ENCODE results near the gene SLC24A4. TPM values are rescaled to one million over a fixed set of nuclear protein-coding genes. Genes with fewer than 3 reads are reported as not detected.

Gene SLC24A4
- total RNA-seq, 1 experiment from 2014 or later, result not detected

DNA sequence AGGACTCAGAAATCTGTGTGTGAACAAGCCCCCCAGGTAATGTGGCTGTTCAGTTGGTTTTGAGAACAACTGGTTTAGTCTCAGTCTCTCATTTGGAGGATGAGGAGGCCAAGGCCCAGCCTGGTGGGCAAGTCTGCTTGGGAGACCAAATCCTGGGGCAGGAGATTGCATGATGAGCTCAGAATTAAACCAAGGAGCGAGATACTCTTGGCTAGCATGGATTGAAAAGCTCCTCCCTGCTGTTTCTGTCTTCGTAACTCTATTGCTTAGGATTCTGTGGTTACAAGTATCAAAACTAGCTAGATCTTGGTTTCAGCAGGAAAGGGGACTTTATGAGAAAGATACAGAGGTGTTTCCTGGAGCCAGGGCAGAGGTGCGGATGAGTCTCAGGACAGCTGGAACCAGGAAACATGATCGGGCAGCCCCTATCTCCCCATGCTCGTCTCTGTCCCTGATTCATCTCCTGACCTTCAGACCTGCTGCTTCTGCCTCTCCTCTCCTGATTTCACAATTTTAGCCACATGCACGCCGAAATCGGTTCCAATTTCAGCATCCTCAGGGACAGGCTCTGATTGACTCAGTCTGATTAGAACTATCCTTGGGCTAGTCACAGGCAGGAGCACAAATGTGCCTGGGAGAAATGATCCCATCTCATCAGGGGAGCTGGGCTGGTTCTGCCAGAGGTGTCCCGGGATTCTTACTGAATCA, 150.4 kb downstream of the SLC24A4 start:
- H3K79me2 ChIP-seq (ENCODE audit: low read length), result no peaks in the 10 kb centered on the region
- no peak overlapping the region for H3K27ac ChIP-seq (ENCODE audit: low read length)
- ATAC-seq, result no peak

DNA sequence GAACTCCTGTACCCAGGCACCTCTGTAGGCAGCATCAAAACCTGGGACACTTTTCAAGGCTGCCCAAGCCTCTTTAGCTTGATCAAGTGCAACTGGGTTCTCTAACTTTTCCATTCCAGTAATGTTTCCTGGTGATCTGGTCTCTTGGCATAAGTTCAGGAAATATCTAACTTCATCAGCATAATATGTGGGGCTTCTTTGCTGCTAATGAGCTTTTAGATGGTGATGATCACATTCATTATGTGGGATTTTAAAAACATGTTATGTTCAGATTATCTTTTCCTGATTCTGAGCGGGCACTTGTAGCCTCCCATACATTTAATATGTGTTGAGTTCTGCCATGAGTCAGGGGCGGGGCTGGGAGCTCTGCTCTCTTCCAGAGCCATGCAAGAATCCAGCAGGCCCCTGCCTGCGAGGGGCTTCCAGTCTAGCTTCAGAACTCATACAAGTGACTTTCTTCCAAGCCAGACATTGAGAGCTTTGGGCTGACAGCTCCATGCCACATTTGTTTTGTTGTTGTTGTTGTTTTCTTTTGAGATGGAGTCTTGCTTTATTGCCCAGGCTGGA, 151.1 kb downstream of the SLC24A4 start:
- TF ChIP-seq EZH2phosphoT487 (IDR thresholded peaks at IDR 0.05; ENCODE audit: borderline replicate concordance, low read length) (no peak), EZH2 (IDR thresholded peaks at IDR 0.05; ENCODE audit: low read length, unreplicated experiment) (no peak)
- TF ChIP-seq, protein P1, sequence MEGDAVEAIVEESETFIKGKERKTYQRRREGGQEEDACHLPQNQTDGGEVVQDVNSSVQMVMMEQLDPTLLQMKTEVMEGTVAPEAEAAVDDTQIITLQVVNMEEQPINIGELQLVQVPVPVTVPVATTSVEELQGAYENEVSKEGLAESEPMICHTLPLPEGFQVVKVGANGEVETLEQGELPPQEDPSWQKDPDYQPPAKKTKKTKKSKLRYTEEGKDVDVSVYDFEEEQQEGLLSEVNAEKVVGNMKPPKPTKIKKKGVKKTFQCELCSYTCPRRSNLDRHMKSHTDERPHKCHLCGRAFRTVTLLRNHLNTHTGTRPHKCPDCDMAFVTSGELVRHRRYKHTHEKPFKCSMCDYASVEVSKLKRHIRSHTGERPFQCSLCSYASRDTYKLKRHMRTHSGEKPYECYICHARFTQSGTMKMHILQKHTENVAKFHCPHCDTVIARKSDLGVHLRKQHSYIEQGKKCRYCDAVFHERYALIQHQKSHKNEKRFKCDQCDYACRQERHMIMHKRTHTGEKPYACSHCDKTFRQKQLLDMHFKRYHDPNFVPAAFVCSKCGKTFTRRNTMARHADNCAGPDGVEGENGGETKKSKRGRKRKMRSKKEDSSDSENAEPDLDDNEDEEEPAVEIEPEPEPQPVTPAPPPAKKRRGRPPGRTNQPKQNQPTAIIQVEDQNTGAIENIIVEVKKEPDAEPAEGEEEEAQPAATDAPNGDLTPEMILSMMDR (conservative IDR thresholded peaks at IDR 0.05; ENCODE audit: low read depth, low read length), result no peak
- H3K4me3 ChIP-seq (ENCODE audit: low read length), result no peak overlapping the region
- no peak overlapping the region for H3K4me2 ChIP-seq (ENCODE audit: low read length)
- ChIA-PET CTCF (no interaction called here), POLR2A (ENCODE audit: unreplicated experiment) (no interaction called here)
- H3K9me3 ChIP-seq (ENCODE audit: low read length), result no peaks in the 10 kb centered on the region
- H2AFZ ChIP-seq (ENCODE audit: low read length), result no peak overlapping the region
- H4K20me1 ChIP-seq (ENCODE audit: low read length), result no peaks in the 10 kb centered on the region
- H3K79me2 ChIP-seq (ENCODE audit: low read length), result no peaks in the 10 kb centered on the region
- H3K9me2 ChIP-seq (replicated peaks; ENCODE audit: low read length), result no peaks in the 10 kb centered on the region
- H3F3A ChIP-seq (ENCODE audit: low read length, unreplicated experiment), result no peaks in the 10 kb centered on the region
- no peaks in the 10 kb centered on the region for H3K36me3 ChIP-seq (ENCODE audit: low read depth, low read length)
- intact Hi-C loops (cut with micrococcal nuclease), result no loop called here
- H3K4me1 ChIP-seq (ENCODE audit: insufficient read depth, low read length), result peaks cover 25% of the 10 kb centered on the region
- ATAC-seq (no peak), DNase-seq (no peak)
- H3K27ac ChIP-seq (ENCODE audit: low read length), result no peak overlapping the region
- no peak overlapping the region for H3K9ac ChIP-seq (ENCODE audit: low read length)
- H3K27me3 ChIP-seq (ENCODE audit: low read length), result no peaks in the 10 kb centered on the region
- BruUV-seq (replicated peaks), result no TSS peak

More for the DNA sequence above, 150.4 kb downstream of the SLC24A4 start:
- Histone ChIP-seq H3K27me3 (ENCODE audit: low read length) (no peaks in the 10 kb centered on the region), H3K36me3 (ENCODE audit: low read depth, low read length) (no peaks in the 10 kb centered on the region), H3K9ac (ENCODE audit: low read length) (no peak overlapping the region), H2AFZ (ENCODE audit: low read length) (no peak overlapping the region), H3K9me2 (replicated peaks; ENCODE audit: low read length) (no peaks in the 10 kb centered on the region), H3K4me1 (ENCODE audit: insufficient read depth, low read length) (peaks cover 25% of the 10 kb centered on the region), H3F3A (ENCODE audit: low read length, unreplicated experiment) (no peaks in the 10 kb centered on the region), H4K20me1 (ENCODE audit: low read length) (no peaks in the 10 kb centered on the region), H3K9me3 (ENCODE audit: low read length) (no peaks in the 10 kb centered on the region), H3K4me2 (ENCODE audit: low read length) (no peak overlapping the region), H3K4me3 (ENCODE audit: low read length) (no peak overlapping the region)
- CTCF ChIA-PET, result no interaction called here
- DNase-seq, result no peak
- POLR2A ChIA-PET (ENCODE audit: unreplicated experiment), result no interaction called here
- intact Hi-C loops (cut with micrococcal nuclease), result no loop called here
- BruUV-seq (replicated peaks), result no TSS peak
- TF ChIP-seq, protein P1 (conservative IDR thresholded peaks at IDR 0.05; ENCODE audit: low read depth, low read length), result no peak
- TF ChIP-seq EZH2 (IDR thresholded peaks at IDR 0.05; ENCODE audit: low read length, unreplicated experiment), result no peak
- no peak for TF ChIP-seq EZH2phosphoT487 (IDR thresholded peaks at IDR 0.05; ENCODE audit: borderline replicate concordance, low read length)

DNA sequence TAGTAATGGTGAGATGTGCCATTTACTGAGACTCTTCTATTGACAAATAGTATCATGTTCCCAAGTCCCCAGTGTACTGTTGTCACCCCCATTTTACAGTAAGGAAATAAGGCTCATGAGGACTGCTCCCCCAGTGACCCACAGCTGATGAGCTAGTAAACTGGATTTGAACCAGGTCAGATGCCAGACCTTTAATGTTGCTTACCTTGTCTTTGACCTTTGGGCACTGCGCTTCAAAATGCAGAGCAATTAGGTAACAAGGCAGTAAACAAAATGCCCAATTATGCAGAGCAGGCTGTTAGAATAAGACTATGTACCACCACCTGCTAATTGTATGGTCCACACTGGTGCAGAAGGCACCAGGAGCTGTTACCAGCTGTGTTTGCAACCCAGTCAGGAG, 152.1 kb downstream of the SLC24A4 start:
- intact Hi-C loops (cut with micrococcal nuclease), result no loop called here
- Histone ChIP-seq H3K4me1 (ENCODE audit: insufficient read depth, low read length) (peaks cover 21% of the 10 kb centered on the region), H4K20me1 (ENCODE audit: low read length) (no peaks in the 10 kb centered on the region), H3F3A (ENCODE audit: low read length, unreplicated experiment) (no peaks in the 10 kb centered on the region), H3K36me3 (ENCODE audit: low read depth, low read length) (no peaks in the 10 kb centered on the region), H3K9me2 (replicated peaks; ENCODE audit: low read length) (no peaks in the 10 kb centered on the region), H3K9me3 (ENCODE audit: low read length) (no peaks in the 10 kb centered on the region), H2AFZ (ENCODE audit: low read length) (no peak overlapping the region), H3K4me2 (ENCODE audit: low read length) (no peak overlapping the region), H3K9ac (ENCODE audit: low read length) (no peak overlapping the region), H3K4me3 (ENCODE audit: low read length) (no peak overlapping the region), H3K79me2 (ENCODE audit: low read length) (no peaks in the 10 kb centered on the region), H3K27ac (ENCODE audit: low read length) (no peak overlapping the region), H3K27me3 (ENCODE audit: low read length) (no peaks in the 10 kb centered on the region)
- no peak for ATAC-seq
- ChIA-PET POLR2A (ENCODE audit: unreplicated experiment) (no interaction called here), CTCF (no interaction called here)
- DNase-seq, result no peak
- TF ChIP-seq EZH2 (IDR thresholded peaks at IDR 0.05; ENCODE audit: low read length, unreplicated experiment) (no peak), EZH2phosphoT487 (IDR thresholded peaks at IDR 0.05; ENCODE audit: borderline replicate concordance, low read length) (no peak)
- TF ChIP-seq, protein P1 (conservative IDR thresholded peaks at IDR 0.05; ENCODE audit: low read depth, low read length), result no peak
- BruUV-seq (replicated peaks), result no TSS peak
